HG02852 (cell line): ENCODE results near the gene ADGRG4.

Source experiments
- ATAC-seq: cut with Tn5 transposase; IDR thresholded peaks from one replicate; pipeline ENCODE4 v1.9.1; 2021; ENCODE audit warnings: mild to moderate bottlenecking, moderate library complexity; ENCODE audit not compliant: unreplicated experiment

Gene ADGRG4

DNA sequence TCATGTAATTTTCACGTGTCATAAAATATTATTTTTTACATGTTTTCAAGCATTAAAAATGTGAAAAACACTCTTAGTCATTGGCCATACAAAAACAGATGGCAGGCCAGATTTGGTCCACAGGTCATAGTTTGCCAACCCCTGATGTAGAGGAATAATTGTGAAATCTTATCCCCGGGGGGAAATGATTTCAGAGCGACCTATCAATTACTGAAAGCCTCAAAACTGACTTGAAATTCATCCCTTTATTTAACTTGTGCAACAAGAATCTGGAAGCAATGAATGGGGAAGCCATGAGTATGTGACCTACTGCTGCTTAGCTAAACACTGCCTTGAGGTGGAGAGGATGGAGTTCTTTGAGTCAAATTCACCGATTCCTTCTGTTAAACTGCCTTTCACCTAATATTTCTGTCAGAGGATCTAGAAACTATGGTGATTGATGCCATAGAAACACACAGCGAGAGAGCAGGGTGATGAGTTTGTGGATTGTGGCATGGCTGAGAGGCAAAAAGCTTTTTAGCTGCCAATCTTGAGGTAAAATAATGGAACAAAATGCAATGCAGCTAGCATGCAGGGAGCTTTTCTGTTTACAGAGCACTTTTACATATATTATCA is 156.6 kb downstream of the ADGRG4 start:
- ATAC-seq: no peak

DNA sequence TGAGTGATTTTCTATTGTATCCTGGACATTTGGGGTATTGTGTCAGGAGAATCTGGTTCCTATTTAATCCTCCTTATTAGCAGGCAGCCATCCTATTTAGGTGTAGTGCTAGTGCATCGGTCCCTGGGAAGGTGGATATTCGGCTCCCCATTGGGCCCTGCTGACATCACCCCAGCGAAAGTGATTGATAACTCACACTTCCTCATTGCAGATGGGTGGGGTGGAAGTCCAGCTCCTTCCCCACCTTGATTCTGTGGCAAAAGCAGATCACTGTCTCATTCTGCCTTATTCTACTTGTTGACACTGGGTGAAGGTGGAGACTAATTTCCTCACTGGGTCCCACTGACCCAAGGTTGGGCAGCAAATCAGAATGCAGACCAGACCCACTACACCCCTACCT is 163.8 kb downstream of the ADGRG4 start:
- ATAC-seq: no peak
